ENCODE measurements around the gene CRYZL1.
A peak's percentile ranks its signal among the peaks of the same experiment; 100 is the strongest.
"Not testable (repeated sequence)": the region's sequence is repeated elsewhere in the genome, so short reads cannot be mapped to it uniquely, and the experiment has no call there.

The CRYZL1 gene

DNA sequence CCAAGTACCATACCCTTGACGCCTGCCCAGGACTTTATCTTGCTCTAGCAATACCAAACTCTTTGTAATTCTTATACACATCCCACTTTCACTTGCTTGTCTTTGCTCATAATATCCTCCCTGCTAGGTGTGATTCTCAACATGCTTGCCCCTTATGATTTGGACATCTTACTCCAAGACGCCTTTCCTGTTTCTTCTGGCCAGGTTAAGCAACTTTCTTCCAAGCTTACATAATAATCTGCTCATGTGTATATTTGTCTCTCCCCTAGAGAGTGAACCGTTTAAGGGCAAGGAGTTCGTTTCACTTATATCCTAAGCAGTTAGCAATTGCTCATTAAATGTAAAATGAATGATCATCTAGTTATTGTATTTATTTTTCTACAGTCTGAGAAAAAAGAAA lies 21.8 kb downstream of the CRYZL1 start:
- DNase-seq = no peak

DNA sequence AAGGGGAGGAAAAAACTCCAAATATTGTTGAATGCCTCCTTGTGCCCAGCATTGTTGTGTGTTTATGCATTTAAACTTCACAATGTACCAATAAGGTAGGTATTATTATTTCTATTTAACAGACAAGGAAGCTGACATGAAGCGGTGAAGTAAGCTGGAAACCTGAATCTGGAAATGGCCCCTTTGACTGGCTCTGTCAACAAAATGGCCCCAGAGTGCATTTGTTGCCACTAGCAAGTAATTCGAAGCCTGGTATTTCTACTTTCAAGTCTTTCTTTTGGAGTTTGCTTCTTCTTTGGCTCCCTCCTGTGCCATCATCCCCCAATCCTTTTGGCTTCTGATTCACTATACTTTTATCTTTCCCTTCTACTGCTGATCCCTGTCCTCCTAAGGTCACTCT lies 23.1 kb downstream of the CRYZL1 start:
- DNase-seq = no peak

DNA sequence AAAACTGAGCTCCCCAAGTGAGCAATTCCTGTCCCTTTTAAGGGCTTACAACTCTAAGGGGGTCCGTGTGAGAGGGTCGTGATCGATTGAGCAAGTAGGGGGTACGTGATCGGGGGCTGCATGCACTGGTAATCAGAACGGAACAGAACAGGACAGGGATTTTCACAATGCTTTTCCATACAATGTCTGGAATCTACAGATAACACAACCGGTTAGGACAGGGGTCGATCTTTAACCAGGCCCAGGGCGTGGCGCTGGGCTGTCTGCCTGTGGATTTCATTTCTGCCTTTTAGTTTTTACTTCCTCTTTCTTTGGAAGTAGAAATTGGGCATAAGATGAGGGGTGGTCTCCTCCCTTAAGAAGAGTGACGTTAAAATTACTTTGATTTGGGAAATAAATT lies 24.0 kb downstream of the CRYZL1 start:
- DNase-seq = not testable (repeated sequence)

DNA sequence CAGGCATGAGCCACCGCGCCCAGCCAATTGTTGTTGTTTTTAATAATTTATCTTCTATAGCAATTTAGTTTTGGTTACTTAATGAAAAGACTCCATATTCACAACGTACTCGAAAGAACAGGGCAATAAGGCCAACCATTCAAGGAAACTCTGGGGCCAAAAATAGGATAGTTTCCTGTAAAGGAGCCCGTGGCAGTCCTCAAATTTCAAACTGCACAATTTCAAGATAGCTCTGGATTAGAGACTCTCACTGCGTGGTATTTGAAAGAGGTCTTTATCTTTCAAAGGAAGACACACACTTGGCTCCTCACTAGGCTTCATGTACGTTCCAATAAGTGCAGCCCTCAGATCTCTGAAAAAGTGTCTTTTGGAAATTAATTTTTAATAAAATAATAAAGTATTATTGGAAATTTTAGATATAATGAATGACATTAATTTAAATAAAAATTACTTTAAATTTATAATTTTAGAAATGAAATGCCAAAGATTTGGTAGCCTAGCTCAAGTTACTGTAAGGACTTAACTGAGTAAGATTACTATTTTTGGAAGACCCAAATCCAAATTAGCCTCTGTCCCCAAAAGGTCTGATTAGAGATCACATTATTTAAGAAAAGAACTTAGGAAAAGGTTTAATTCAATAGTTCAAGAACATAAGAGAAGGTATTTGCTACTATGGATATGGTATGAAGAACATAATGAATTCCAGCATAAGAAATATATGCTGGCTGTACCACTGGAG lies 30.4 kb downstream of the CRYZL1 start:
- no peak for DNase-seq

GRCh38 chr21:33608559-33608958 lies 33.0 kb downstream of the CRYZL1 start:
- no peak for DNase-seq

DNA sequence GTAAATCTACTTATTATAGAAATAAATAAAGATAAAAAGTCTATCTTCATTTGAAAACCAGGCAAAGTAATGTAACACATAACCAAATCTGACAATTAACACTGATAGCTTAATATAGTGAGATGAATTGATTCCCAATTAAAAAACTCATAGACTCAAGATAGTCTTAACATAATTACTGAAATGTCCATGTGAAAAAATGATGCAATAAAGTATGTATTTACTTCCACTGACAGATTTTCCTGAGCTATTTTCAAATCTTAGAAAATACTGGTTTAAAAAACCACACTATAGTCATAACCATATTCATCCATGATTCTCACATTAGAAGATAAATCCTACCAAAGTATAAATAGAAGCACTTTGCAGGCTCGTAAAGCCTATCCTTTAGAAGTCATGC lies 43.5 kb downstream of the CRYZL1 start:
- DNase-seq = no peak

DNA sequence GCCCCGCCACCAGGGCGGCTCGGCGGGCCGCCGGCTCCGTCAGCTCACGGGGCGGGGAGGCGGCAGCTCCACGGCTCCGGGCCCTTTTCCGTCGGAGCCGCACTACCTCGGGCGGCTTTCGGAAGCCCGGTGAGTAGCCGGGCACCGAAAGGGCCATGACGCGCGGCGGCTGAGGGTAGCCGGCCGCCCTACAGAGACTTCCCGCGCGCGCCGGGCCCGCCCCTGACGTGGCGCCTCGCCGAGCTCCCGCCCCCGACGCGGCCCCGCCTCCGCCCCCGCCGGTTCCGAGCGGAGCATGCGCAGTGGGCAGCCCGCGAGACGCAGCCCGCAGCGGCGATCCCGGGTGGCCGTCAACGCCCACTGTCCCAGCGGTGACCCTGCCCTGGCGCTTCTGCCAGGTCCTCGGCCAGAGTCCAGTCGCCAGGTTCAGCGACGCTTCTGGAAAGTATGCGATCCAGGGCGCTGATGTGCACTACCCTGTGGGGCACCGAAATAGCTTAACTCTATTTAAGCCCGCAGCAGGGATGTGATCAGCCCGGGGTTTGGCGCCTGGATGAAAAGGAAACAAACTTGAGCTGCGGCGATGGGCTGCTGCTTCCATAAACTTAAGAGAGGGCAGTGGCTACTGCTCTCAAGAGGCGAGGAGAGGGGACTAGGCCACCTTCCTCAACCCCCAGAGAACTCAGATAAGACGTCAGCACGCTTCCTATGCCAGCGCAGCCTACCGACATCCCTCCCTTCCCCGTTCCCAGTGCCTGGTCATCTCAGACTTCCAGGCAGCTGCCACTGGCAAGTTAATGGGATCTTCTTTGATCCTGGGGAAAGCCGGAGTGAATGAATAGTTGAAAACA lies 52.8 kb downstream of the CRYZL1 start, which contains the start of gene DONSON:
TSS of gene DONSON (minus strand) at position 200 of the 851 bp plus-strand sequence. CDS start at position 157, 43 bp downstream.
- DNase-seq = peak; percentile 87

DNA sequence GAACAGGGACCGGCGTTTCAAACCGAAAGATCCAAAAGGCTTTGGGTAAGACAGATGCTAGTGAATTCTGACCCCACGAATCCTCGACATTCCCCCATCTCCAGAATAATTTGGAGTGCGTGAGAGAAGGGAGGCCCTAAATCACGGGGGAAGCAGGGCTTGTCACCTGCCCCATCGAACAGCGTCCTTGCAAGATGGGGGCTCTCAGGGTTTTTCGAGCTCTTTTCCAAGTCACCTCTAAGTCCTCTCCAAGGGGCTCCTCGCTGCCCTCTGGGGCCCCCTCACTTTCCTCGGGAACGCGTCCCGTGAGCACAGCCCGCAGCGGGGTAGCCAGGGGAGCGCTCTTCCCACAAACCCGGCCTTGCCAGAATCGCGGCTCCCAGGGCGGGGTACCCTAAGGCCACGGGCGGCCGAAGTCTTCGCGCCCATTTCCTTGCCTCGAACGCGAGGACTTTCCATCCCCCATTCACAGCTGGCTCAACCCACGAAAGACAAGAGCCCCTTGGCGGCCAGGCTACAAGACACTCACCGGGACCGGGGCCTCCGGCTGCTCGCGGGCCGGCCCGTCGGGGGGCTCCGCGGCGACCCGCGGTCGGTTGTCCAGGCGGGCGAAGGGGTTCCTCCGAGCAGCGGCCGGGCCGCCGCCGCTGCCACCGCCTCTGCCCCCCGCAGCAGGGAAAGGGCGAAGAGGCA lies 53.6 kb downstream of the CRYZL1 start:
- peak; percentile 57 for DNase-seq

- no peak for DNase-seq
Measured at GRCh38 chr21:33586927-33587326, 54.6 kb downstream of the CRYZL1 start.

DNA sequence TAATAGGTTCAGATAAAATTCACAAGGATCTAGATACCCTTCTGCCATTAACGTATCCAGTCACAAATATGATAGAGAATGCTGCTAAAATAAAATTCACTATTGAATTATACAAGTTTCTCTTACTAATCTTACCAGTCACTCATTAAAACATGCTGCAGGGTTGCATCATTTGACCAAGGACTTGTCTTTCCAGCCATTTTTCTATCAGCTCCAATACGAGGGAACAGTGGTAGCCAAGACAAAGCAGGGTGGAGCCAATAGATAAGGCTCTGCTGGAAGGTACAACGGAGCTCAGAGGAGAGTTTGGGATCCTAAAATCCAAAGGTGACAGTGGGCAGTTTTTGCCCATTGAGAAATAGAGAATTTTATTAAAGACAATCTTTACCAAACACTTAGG lies 57.1 kb downstream of the CRYZL1 start:
- no peak for DNase-seq

GRCh38 chr21:33578959-33579542 lies 62.5 kb downstream of the CRYZL1 start:
- peak; percentile 48 for DNase-seq

DNA sequence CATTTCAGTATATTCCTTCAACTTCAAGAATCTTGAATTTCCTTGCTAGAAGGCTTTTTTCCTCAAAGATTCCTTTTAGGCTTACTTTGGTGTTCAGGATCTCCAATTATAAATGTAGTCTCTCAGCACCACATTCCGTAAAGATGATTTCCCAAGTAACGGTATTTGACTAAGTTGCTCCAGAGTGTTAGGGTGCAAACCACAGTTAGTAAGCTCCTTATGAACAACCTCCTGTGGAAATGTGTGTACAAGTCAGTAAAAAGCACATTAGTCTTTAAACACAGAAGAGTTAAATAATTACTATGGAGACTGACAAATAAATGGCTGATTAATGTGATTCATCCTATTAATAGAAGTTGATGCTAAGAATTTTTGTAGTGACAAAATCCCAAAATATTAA lies 63.3 kb downstream of the CRYZL1 start:
- peak; percentile 65 for DNase-seq

DNA sequence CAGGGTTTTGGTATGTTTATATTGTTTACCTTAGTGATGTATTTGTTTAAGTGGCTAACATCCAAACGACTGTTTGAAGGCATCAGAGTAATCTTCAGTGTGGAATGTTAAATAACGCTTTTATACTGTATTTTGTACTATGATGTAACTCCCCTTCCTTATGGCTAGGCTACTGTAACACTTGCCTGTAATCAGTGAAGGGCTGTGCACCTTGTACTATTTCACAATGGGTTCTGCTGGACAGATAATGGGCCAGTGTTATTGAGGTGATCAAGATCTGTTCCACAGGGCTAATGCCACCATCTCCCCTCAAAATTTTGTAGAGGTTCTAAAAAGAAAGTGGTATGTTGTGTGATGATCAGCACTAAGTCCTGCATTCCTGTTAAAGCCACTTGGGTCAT lies 64.8 kb downstream of the CRYZL1 start:
- DNase-seq = not testable (repeated sequence)

DNA sequence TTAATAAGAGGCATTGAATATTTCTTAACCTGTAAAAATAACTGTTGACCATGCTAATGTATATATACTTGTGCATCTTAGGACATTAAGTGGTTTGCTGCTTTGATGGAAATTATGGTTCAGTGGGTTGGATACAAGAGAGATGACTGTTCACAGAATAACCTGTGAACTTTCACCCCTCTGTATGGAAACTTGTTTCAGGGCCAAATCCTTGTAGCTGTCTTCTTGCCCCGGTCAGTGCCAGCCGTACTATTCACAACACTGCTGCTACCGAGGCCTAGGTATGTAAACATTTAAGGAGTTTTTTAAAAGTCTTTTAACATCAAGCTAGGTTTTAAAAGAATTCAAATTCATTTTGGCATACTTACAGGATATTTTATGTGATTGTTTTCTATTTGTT lies 69.2 kb downstream of the CRYZL1 start:
- DNase-seq = no peak

GRCh38 chr21:33569991-33570390 lies 71.5 kb downstream of the CRYZL1 start:
- DNase-seq = no peak

GRCh38 chr21:33568448-33568847 lies 73.1 kb downstream of the CRYZL1 start:
- DNase-seq = no peak

DNA sequence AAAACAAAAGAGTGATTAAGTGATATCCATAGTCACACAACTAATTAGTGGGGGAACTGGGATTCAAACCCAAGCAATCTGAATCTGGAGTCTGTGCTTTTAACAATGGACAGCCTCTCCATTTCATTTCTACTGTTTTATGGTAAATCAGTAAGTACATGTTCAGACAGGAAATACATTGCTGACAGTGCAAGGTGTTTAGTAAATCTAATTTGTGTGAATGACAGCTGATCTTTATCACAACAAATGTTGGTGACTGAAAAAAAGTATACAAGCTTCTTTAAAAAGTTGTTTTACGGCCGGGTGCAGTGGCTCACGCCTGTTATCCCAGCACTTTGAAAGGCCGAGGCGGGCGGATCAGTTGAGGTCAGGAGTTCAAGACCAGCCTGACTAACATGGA lies 73.6 kb downstream of the CRYZL1 start:
- DNase-seq = no peak

GRCh38 chr21:33566514-33566913 lies 75.0 kb downstream of the CRYZL1 start:
- DNase-seq = no peak

DNA sequence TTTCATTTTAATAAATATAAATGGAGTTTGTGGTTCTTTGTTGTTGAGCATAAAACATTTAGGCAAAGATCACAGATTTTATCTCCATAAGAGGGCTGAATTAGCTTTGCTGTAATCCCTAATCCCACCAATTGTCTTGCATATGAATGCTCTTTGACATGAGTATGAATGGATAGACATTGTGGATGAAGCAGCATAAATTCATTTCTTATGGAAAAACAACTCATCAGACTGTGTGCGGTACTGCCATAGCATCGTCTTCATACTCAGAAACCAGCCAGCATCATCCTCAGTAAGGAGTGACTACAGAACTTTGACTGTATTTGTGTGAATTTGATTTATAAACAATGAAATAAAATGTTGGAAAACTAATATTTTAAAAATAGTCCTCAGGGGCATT lies 79.2 kb downstream of the CRYZL1 start:
- DNase-seq = no peak

- DNase-seq = no peak
Measured at GRCh38 chr21:33561373-33561772, 80.2 kb downstream of the CRYZL1 start.

DNA sequence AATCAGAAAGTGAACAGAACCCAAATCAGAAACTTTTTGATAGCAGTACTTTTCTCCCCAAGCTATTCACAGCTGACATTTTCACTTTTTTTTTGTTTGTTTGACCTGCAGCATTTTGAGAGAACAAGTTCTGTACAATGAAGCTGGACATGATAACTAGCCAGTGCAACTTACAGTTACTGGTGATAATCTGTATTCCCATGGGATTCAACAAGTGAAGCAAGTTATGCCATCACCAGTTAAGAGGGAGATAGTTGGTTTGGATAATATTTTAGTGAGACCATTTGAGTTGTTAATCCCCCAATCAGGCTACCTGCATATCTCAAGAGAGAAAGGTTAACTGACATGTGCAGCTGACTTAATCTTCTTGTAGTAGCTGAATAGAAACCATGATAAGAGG lies 80.6 kb downstream of the CRYZL1 start:
- DNase-seq = no peak

GRCh38 chr21:33559813-33560212 lies 81.7 kb downstream of the CRYZL1 start:
- DNase-seq = no peak

GRCh38 chr21:33558777-33559421 lies 82.6 kb downstream of the CRYZL1 start:
- no peak for DNase-seq

Measured in EL (cell line).